DOHH2 (cell line): Measurements from ENCODE around the gene NUMBL.
A peak's percentile ranks its signal among the peaks of the same experiment; 100 is the strongest.

Source experiments
- H3F3A ChIP-seq: fragments of 200-600 bp; sonication (generic), shearing (Covaris generic); 2 replicates; pipeline ENCODE4 v1.6.0; 2016; ENCODE audit warnings: antibody characterized with exemption, mild to moderate bottlenecking; ENCODE audit not compliant: control insufficient read depth, insufficient read depth
- H3K27ac ChIP-seq: fragments of 200-600 bp; sonication (generic); 2 replicates; pipeline ENCODE4 v1.5.1; 2014; ENCODE audit warnings: low read depth, mild to moderate bottlenecking, low read length, moderate library complexity
- H3K27me3 ChIP-seq: fragments of 200-600 bp; sonication (generic); 2 replicates; pipeline ENCODE4 v1.6.1; 2014; ENCODE audit warnings: mild to moderate bottlenecking, low read length, mixed read lengths; ENCODE audit not compliant: control insufficient read depth
- H3K36me3 ChIP-seq: fragments of 200-600 bp; sonication (generic); 2 replicates; pipeline ENCODE4 v1.6.1; 2014; ENCODE audit warnings: mild to moderate bottlenecking, low read length, moderate library complexity, mixed read lengths; ENCODE audit not compliant: control insufficient read depth
- H3K4me1 ChIP-seq: fragments of 200-600 bp; sonication (generic); 2 replicates; pipeline ENCODE4 v1.6.1; 2014; ENCODE audit warnings: mild to moderate bottlenecking, low read length, mixed read lengths; ENCODE audit not compliant: control insufficient read depth
- H3K4me2 ChIP-seq: fragments of 200-600 bp; sonication (generic); 2 replicates; pipeline ENCODE4 v1.6.0; 2014; ENCODE audit warnings: mild to moderate bottlenecking, low read length, moderate library complexity
- H3K4me3 ChIP-seq: fragments of 200-600 bp; sonication (generic); 2 replicates; pipeline ENCODE4 v1.5.1; 2014; ENCODE audit warnings: mild to moderate bottlenecking, low read length, mixed read lengths
- H3K79me2 ChIP-seq: fragments of 200-600 bp; sonication (generic); 2 replicates; pipeline ENCODE4 v1.6.1; 2014; ENCODE audit warnings: mild to moderate bottlenecking, low read length, mixed read lengths; ENCODE audit not compliant: control insufficient read depth
- H3K9me2 ChIP-seq: fragments of 200-600 bp; sonication (generic); replicated peaks from 2 replicates; pipeline ENCODE4 v1.6.1; 2014; ENCODE audit warnings: mild to moderate bottlenecking, low read length, mixed read lengths; ENCODE audit not compliant: control insufficient read depth
- H3K9me3 ChIP-seq: fragments of 200-600 bp; sonication (generic); 2 replicates; pipeline ENCODE4 v1.6.1; 2014; ENCODE audit warnings: antibody characterized with exemption, low read length, mixed read lengths; ENCODE audit not compliant: control insufficient read depth, insufficient read depth
- H4K20me1 ChIP-seq: fragments of 200-600 bp; sonication (generic); 2 replicates; pipeline ENCODE4 v1.6.0; 2014; ENCODE audit warnings: low read depth, mild to moderate bottlenecking, antibody characterized with exemption, low read length, moderate library complexity; ENCODE audit not compliant: control insufficient read depth, insufficient read depth
- CTCF ChIP-seq: fragments of 200-600 bp; sonication (generic); IDR thresholded peaks from one replicate; pipeline ENCODE4 v1.5.1; 2014; ENCODE audit warnings: antibody characterized with exemption, mild to moderate bottlenecking, low read depth, low read length; ENCODE audit not compliant: poor library complexity, severe bottlenecking
- EZH2phosphoT487 ChIP-seq: fragments of 200-600 bp; sonication (generic); IDR thresholded peaks from 2 replicates; pipeline ENCODE4 v1.6.1; 2017; ENCODE audit warnings: borderline replicate concordance, mild to moderate bottlenecking, antibody characterized with exemption, low read length, moderate library complexity, mixed read lengths

NUMBL gene

GRCh38 chr19:40640744-40641143 is 49.7 kb downstream of the NUMBL start:
- Histone ChIP-seq H3K79me2 (no peaks in the 10 kb centered on the region), H3K27me3 (peaks cover 1% of the 10 kb centered on the region), H3K36me3 (no peaks in the 10 kb centered on the region), H3F3A (no peaks in the 10 kb centered on the region), H3K27ac (peak overlapping the region; percentile 27), H4K20me1 (no peaks in the 10 kb centered on the region), H3K4me2 (peak overlapping the region; percentile 71), H3K9me2 (no peaks in the 10 kb centered on the region), H3K4me3 (peak overlapping the region; percentile 48), H3K4me1 (peaks cover 29% of the 10 kb centered on the region), H3K9me3 (no peaks in the 10 kb centered on the region)
- TF ChIP-seq EZH2phosphoT487 (no peak), CTCF (no peak)

DNA sequence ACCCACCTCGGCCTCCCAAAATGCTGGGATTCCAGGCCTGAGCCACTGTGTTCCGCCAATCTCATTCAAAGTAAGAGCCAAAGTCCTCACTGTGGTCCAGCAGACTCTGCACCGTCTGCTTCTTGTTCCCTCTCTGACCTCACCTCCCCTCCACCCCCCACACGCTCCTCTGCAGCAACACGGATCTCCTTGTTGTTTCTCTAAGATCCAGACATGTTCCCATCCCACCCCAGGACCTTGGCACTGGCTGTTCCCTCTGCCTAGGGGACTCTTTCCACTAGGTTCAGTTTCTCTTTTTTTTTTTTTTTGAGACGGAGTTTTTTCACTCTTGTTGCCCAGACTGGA is 50.8 kb downstream of the NUMBL start:
- Histone ChIP-seq H3F3A (no peaks in the 10 kb centered on the region), H4K20me1 (no peaks in the 10 kb centered on the region), H3K4me2 (no peak overlapping the region), H3K27ac (no peak overlapping the region), H3K4me1 (peaks cover 29% of the 10 kb centered on the region), H3K79me2 (no peaks in the 10 kb centered on the region), H3K9me3 (no peaks in the 10 kb centered on the region), H3K9me2 (no peaks in the 10 kb centered on the region), H3K36me3 (no peaks in the 10 kb centered on the region), H3K27me3 (peaks cover 7% of the 10 kb centered on the region), H3K4me3 (no peak overlapping the region)
- TF ChIP-seq CTCF = no peak
- TF ChIP-seq EZH2phosphoT487 = no peak

DNA sequence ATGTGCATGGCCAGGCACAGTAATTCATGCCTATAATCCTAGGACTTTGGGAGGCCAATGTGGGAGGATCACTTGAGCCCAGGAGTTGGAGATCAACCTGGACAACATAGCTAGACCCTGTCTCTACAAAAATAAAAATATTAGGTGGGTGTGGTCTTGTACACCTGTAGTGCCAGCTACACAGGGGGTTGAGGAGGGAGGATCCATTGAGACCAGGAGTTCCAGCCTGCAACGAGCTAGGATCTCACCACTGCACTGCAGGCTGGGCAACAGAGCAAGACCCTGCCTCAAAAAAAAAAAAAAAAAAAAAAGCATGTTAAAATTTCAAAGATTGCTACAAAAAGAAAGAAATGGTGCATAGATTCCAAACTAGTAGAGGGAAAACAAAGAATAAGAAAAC is 52.1 kb downstream of the NUMBL start:
- Histone ChIP-seq H3K9me3 (no peaks in the 10 kb centered on the region), H3K27ac (no peak overlapping the region), H3F3A (no peaks in the 10 kb centered on the region), H3K9me2 (no peaks in the 10 kb centered on the region), H3K36me3 (no peaks in the 10 kb centered on the region), H4K20me1 (no peaks in the 10 kb centered on the region), H3K4me3 (no peak overlapping the region), H3K79me2 (no peaks in the 10 kb centered on the region), H3K4me1 (peaks cover 25% of the 10 kb centered on the region), H3K27me3 (peaks cover 10% of the 10 kb centered on the region), H3K4me2 (no peak overlapping the region)
- TF ChIP-seq EZH2phosphoT487 (no peak), CTCF (no peak)

DNA sequence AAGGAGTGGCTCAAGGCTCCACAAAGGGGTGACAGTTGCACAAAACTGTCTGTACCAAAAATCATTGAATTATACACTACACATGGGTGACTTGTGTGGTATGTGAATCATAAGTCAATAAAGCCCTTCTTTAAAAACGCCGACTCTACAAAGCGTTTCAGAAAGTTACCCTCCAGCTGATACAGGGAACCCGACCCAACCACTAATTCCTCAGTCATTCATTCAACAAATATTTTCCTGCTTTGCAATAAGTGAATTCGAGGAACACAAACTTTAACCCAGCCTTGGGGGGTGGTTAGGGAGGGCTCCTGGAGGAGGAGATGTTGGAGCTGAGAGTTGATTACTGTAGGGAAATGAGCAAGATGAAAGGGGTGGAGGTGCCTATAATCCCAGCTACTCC is 57.2 kb downstream of the NUMBL start:
- Histone ChIP-seq H4K20me1 (no peaks in the 10 kb centered on the region), H3K79me2 (no peaks in the 10 kb centered on the region), H3K4me2 (no peak overlapping the region), H3K36me3 (no peaks in the 10 kb centered on the region), H3F3A (no peaks in the 10 kb centered on the region), H3K27me3 (peaks cover 10% of the 10 kb centered on the region), H3K4me3 (no peak overlapping the region), H3K27ac (no peak overlapping the region), H3K9me2 (no peaks in the 10 kb centered on the region), H3K9me3 (no peaks in the 10 kb centered on the region), H3K4me1 (no peaks in the 10 kb centered on the region)
- TF ChIP-seq EZH2phosphoT487 = no peak
- TF ChIP-seq CTCF = no peak
